GM23248 (cell line): ENCODE results near the gene ERC1.

ENCODE experiments used
- EZH2 ChIP-seq: fragments of 200-600 bp; sonication (generic); IDR thresholded peaks from 2 replicates; pipeline ENCODE4 v1.6.1; 2018; ENCODE audit warnings: antibody characterized with exemption, mild to moderate bottlenecking; ENCODE audit not compliant: insufficient read depth, poor library complexity, severe bottlenecking
- EZH2phosphoT487 ChIP-seq: fragments of 200-600 bp; sonication (generic); IDR thresholded peaks from 2 replicates; pipeline ENCODE4 v1.6.1; 2018; ENCODE audit warnings: antibody characterized with exemption, moderate library complexity, mild to moderate bottlenecking, low read depth; ENCODE audit not compliant: insufficient read depth

GRCh38 chr12:1499351-1499750, 508.3 kb downstream of the ERC1 start:
- no peak for TF ChIP-seq EZH2
- TF ChIP-seq EZH2phosphoT487 = no peak
